ENCODE results near the gene PACSIN1. TPM values are rescaled to one million over a fixed set of nuclear protein-coding genes. Genes with fewer than 3 reads are reported as not detected.

Gene PACSIN1
- total RNA-seq, 1 donor from 2014 or later = not detected

DNA sequence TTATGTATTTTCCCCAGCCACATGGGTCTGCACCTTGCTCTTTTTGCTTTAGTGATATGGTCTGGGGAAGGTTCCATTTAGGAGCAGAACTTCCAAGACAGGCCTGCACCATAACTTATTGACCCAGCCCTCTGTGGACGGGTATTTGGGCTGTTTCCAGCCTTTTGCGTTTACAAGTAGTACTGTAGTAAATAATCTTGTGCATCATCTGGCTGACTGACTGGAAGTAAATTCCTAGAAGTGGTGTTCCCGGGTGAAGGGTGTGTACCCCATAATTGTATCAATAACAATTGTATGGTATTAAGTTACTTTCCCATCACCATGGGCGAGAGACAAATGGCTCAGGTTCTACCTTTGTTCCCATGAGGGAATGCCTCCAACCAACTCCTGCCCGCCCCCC lies 58.6 kb downstream of the PACSIN1 start:
- DNase-seq (ENCODE audit: low spot score) = no peak
- peaks cover 5% of the 10 kb centered on the region for H3K27me3 Mint-ChIP-seq (ENCODE audit: low read depth)
- no peaks in the 10 kb centered on the region for H3K9me3 Mint-ChIP-seq
- no peaks in the 10 kb centered on the region for H3K36me3 Mint-ChIP-seq (ENCODE audit: low read depth)
- no peak overlapping the region for H3K4me3 Mint-ChIP-seq (ENCODE audit: low read depth)
- intact Hi-C loops (cut with micrococcal nuclease) = no loop called here
- no peak overlapping the region for H3K27ac Mint-ChIP-seq
- peaks cover 3% of the 10 kb centered on the region for H3K4me1 Mint-ChIP-seq (ENCODE audit: low read depth)

DNA sequence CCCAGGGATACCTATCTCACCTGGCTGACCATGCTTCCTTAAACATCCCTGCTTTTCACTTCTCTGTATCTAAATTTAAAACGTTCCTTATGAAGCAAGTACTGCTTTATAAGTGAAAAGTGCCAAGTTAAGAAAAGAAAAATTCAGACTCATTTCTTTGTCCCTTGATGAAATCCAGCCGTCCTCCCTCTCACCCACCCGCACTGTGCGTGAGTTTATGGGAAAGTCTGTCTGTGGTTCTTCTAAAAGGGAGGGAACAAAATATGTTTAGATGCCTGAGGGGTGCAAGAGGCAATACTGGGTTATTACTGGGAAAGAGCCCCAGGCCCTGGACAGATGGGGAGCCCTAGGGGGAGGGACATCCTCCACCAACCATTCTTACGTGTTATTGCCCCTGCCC lies 59.1 kb downstream of the PACSIN1 start:
- no peak overlapping the region for H3K4me3 Mint-ChIP-seq (ENCODE audit: low read depth)
- intact Hi-C loops (cut with micrococcal nuclease) = loop anchor here (5.0 kb wide), 2 partner anchors 278 to 927 kb away; partner anchors contain the start of genes FANCE and SMIM29
- DNase-seq (ENCODE audit: low spot score) = no peak
- peaks cover 5% of the 10 kb centered on the region for H3K27me3 Mint-ChIP-seq (ENCODE audit: low read depth)
- no peaks in the 10 kb centered on the region for H3K36me3 Mint-ChIP-seq (ENCODE audit: low read depth)
- no peaks in the 10 kb centered on the region for H3K9me3 Mint-ChIP-seq
- peaks cover 3% of the 10 kb centered on the region for H3K4me1 Mint-ChIP-seq (ENCODE audit: low read depth)
- no peak overlapping the region for H3K27ac Mint-ChIP-seq

DNA sequence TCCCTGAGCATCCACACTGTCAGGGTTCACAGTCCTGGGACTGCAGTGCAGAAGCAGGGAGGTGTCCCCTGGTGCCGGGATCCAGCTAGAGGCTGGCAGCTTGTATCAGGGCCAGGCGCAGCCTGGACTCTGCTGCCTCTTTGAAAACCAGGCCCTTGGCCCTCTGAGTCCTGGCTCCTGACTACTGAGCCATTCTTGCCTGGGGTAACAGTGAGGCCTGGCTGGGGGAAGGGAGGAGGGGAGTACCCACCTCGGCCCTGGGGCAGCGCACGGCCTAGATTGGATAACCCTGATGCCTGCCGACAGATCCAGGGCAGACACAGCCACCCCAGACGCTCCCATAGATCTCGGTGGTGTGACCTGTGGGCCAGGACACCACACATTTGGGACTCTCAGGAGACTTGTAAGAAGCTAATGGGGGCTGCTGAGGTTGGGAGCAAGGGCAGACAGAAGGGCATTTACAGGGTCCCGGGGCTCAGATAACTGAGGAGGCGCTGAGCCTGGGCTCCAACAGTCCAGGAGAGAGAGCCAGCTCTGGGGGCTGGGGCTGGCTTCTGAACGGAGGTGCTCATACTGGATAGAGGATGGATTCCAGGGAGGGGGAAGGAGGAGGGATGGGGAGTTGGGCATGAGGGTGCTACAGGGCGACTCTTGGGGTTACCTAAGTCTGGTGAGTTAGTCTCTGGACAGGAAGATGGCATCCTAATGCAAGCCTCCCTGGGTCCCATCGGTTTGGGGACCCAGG lies 59.7 kb downstream of the PACSIN1 start:
- peaks cover 3% of the 10 kb centered on the region for H3K4me1 Mint-ChIP-seq (ENCODE audit: low read depth)
- DNase-seq (ENCODE audit: low spot score) = no peak
- peaks cover 5% of the 10 kb centered on the region for H3K27me3 Mint-ChIP-seq (ENCODE audit: low read depth)
- no peak overlapping the region for H3K4me3 Mint-ChIP-seq (ENCODE audit: low read depth)
- intact Hi-C loops (cut with micrococcal nuclease) = loop anchor here (2.0 to 5.0 kb wide), 4 partner anchors 65 to 927 kb away; partner anchors contain the start of genes BLTP3A, FANCE and SMIM29
- no peaks in the 10 kb centered on the region for H3K36me3 Mint-ChIP-seq (ENCODE audit: low read depth)
- H3K9me3 Mint-ChIP-seq = no peaks in the 10 kb centered on the region
- no peak overlapping the region for H3K27ac Mint-ChIP-seq

DNA sequence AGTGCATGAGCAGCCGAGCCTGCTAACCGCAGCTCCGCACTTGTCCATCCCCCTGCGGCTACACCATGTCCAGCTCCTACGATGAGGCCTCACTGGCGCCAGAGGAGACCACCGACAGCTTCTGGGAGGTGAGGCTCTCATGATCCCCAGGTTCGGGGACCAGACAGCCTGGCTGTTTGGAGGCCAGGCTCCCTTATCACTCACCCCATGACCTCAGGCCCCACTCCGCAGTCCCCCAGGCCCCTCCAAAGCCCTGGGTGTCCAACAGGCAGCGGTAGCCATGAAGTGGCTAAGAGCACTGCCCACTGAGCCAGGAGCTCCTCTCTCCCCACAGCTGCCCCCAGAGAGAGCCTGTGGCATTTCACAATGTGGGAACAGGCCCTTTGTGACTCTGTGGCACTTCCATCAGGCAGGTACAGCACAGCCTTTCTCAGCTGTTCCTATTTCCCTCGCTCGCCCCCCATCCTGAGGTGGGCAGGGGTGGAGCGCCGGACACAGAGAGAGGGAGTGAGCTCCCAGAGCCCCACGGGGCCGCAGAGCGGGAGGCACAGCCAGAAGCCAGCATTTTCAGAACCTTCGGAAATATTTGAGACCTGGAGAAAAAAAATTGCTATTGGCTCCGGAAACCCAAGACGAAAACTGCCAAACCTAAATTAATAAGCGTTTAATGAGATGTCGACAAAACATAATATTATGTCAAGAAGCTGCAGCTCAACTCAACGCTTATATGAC lies 60.5 kb downstream of the PACSIN1 start:
- peaks cover 3% of the 10 kb centered on the region for H3K4me1 Mint-ChIP-seq (ENCODE audit: low read depth)
- no peak overlapping the region for H3K27ac Mint-ChIP-seq
- no peak for DNase-seq (ENCODE audit: low spot score)
- intact Hi-C loops (cut with micrococcal nuclease) = loop anchor here (2.0 to 5.0 kb wide), 4 partner anchors 66 to 926 kb away; partner anchors contain the start of genes BLTP3A, FANCE and SMIM29
- no peaks in the 10 kb centered on the region for H3K36me3 Mint-ChIP-seq (ENCODE audit: low read depth)
- H3K9me3 Mint-ChIP-seq = no peaks in the 10 kb centered on the region
- peaks cover 5% of the 10 kb centered on the region for H3K27me3 Mint-ChIP-seq (ENCODE audit: low read depth)
- no peak overlapping the region for H3K4me3 Mint-ChIP-seq (ENCODE audit: low read depth)

DNA sequence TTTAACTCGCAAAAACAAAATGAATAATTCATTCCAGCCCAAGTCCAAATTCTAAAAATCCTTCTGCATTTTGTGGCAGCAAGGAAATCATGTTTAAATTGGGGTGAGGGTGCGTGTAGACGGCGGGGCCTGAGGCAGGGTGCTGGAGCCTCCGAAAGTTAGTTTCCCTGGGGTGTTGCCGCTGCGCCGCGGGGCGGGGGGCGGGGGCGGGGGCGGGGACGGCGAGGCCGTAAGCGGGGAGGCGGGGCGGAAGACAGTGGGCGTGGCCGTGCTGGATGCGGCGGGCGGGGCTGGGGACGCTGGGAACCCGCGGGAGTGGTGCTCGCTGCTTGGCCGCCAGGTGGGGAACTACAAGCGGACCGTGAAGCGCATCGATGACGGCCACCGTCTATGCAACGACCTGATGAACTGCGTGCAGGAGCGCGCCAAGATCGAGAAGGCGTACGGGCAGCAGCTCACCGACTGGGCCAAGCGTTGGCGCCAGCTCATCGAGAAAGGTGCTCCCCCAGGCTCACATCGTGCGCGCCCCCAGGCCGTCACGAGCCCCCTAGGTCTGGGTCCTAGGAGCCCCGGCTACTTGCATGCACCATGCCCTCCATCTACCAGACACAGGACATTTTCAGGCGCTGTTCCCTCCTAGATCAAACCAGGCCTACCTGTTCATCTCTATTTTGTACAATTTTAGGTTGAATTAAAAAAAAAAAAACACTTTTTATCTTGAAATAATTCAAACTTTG lies 61.3 kb downstream of the PACSIN1 start:
- Mint-ChIP-seq H3K4me1 (ENCODE audit: low read depth) (peaks cover 3% of the 10 kb centered on the region), H3K9me3 (no peaks in the 10 kb centered on the region), H3K27ac (no peak overlapping the region), H3K27me3 (ENCODE audit: low read depth) (peaks cover 5% of the 10 kb centered on the region), H3K36me3 (ENCODE audit: low read depth) (no peaks in the 10 kb centered on the region), H3K4me3 (ENCODE audit: low read depth) (peak overlapping the region; percentile 10)
- intact Hi-C loops (cut with micrococcal nuclease) = loop anchor here (1.0 to 5.0 kb wide), 5 partner anchors 66 to 925 kb away; partner anchors contain the start of genes BLTP3A, FANCE and SMIM29
- peak; percentile 93 for DNase-seq (ENCODE audit: low spot score)

DNA sequence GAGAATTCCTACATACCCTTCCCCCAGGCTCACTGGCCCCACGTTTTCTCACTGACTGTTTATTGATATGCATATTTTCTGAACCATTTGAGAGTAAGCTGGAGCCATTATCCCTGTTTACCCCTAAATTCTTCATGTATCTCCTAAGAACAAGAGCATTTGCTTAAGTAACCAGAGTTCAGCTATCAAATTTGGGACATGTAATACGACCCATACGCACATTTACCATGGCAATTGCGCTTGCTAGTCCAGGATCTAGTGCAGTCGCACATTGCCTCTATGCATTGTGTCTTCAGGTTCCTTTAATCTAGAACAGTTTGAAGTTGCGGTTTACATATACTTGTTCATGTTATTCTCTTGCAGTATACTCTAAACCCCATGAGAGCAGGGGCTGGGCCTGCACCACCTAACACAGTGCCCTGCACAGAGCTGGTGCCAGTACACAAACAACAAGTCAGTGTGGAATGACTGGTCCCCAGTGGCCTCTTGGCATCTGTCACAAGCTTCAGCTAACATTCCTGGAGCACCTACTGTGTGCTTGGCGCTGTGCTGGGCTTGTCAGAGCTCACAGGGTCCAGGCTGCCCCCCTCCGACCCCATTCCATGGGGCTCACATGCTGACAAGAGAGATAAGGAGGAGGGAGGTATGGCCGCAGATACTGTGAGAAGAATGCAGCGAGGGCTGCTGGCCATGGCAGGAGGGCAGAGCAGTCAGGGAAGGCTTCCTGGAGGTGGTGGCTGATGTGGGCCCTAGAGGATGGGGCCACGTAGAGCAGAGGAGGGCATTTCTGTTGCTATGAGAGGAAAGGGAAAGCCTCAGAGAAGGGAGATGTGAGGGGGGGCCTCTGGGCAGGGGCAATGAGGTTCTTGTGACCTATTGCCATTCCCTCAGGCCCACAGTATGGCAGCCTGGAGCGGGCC lies 62.1 kb downstream of the PACSIN1 start:
- intact Hi-C loops (cut with micrococcal nuclease) = loop anchor here (1.0 to 5.0 kb wide), 5 partner anchors 67 to 924 kb away; partner anchors contain the start of genes BLTP3A, FANCE and SMIM29
- DNase-seq (ENCODE audit: low spot score) = no peak
- peaks cover 3% of the 10 kb centered on the region for H3K4me1 Mint-ChIP-seq (ENCODE audit: low read depth)
- H3K27ac Mint-ChIP-seq = no peak overlapping the region
- H3K4me3 Mint-ChIP-seq (ENCODE audit: low read depth) = no peak overlapping the region
- H3K36me3 Mint-ChIP-seq (ENCODE audit: low read depth) = no peaks in the 10 kb centered on the region
- no peaks in the 10 kb centered on the region for H3K9me3 Mint-ChIP-seq
- H3K27me3 Mint-ChIP-seq (ENCODE audit: low read depth) = peaks cover 5% of the 10 kb centered on the region

DNA sequence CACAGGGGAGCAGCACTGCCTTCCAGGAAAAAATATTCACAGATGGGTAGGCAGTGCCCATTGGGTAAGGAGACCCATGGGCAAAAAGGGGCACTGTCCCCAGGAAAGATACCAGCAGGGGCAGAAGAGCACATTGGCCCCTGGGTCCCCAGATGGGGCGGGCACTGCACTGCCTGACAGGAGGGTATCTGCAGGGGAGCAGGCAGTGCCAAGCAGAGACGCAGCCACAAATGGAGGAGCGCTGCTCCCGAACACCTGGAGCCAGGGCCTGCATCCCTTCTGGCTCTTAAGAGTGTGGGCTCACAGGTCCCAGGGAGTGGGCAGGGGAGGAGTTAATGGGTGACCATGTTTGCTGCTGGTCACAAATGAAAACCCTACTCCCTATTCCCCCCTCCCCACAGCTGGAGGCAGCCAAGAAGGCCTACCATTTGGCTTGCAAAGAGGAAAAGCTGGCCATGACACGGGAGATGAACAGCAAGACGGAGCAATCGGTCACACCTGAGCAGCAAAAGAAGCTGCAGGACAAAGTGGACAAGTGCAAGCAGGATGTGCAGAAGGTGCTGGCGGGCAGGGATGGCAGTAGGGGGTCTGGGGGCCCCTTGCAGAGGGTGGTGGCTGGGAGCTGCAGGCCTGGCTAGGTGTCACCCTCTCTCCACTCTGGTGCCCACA lies 63.3 kb downstream of the PACSIN1 start:
- Mint-ChIP-seq H3K4me1 (ENCODE audit: low read depth) (peaks cover 3% of the 10 kb centered on the region), H3K27ac (no peak overlapping the region), H3K27me3 (ENCODE audit: low read depth) (peaks cover 5% of the 10 kb centered on the region), H3K9me3 (no peaks in the 10 kb centered on the region), H3K36me3 (ENCODE audit: low read depth) (no peaks in the 10 kb centered on the region), H3K4me3 (ENCODE audit: low read depth) (no peak overlapping the region)
- DNase-seq (ENCODE audit: low spot score) = no peak
- intact Hi-C loops (cut with micrococcal nuclease) = loop anchor here (5.0 kb wide), 2 partner anchors 282 to 923 kb away; partner anchors contain the start of genes FANCE and SMIM29

DNA sequence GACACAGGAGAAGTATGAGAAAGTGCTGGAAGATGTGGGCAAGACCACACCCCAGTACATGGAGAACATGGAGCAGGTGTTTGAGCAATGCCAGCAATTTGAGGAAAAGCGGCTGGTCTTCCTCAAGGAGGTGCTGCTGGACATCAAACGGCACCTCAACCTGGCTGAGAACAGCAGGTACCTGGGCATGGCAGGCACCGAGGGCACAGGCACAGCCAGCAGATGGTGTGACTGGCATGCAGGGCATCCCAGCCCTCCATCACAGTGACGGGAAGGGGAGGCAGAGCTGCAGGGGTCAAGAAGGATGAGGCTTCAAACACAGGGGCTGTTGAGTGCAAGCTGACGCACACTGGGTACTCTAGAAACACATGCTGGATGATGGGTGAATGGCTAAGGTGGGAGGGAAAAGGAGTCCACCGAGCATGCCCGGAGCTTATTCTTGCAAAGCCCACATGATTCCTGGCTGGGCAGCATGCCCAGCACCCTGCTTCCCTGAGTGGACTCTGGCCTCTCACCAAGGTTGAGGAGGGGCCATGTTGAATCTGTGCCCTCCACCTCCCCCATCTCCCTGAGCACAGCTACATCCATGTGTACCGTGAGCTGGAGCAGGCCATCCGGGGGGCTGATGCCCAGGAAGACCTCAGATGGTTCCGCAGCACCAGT lies 63.9 kb downstream of the PACSIN1 start:
- Mint-ChIP-seq H3K27ac (no peak overlapping the region), H3K27me3 (ENCODE audit: low read depth) (peaks cover 5% of the 10 kb centered on the region), H3K9me3 (no peaks in the 10 kb centered on the region), H3K36me3 (ENCODE audit: low read depth) (no peaks in the 10 kb centered on the region), H3K4me1 (ENCODE audit: low read depth) (peaks cover 3% of the 10 kb centered on the region), H3K4me3 (ENCODE audit: low read depth) (no peak overlapping the region)
- no peak for DNase-seq (ENCODE audit: low spot score)
- intact Hi-C loops (cut with micrococcal nuclease) = loop anchor here (5.0 kb wide), 2 partner anchors 282 to 923 kb away; partner anchors contain the start of genes FANCE and SMIM29

DNA sequence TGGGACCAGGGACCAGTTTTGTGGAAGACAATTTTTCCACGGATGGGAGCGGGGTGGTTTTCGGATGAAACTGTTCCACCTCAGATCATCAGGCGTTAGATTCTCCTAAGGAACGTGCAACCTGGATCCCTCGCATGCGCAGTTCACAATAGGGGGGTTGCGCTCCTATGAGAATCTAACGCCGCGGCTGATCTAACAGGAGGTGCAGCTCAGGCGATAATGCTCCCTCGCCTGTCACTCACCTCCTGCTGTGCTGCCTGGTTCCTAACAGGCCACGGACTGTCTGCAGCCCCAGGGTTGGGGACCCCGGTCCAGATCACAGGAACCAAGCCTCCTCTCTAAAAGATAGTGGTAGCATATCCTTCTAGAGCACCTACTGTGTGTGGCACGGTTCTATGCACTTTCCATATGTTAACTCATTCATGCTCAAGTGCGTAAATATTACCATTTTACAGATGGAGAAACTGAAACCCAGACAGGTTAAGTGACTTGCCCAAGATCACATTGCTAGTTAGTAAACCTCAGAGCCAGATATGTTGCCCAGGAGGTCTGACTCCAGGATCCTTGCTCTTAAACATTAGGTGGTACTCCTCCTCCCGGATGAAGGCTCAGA lies 65.0 kb downstream of the PACSIN1 start:
- peaks cover 3% of the 10 kb centered on the region for H3K4me1 Mint-ChIP-seq (ENCODE audit: low read depth)
- no peak overlapping the region for H3K4me3 Mint-ChIP-seq (ENCODE audit: low read depth)
- H3K27ac Mint-ChIP-seq = no peak overlapping the region
- no peaks in the 10 kb centered on the region for H3K36me3 Mint-ChIP-seq (ENCODE audit: low read depth)
- DNase-seq (ENCODE audit: low spot score) = no peak
- H3K9me3 Mint-ChIP-seq = no peaks in the 10 kb centered on the region
- peaks cover 5% of the 10 kb centered on the region for H3K27me3 Mint-ChIP-seq (ENCODE audit: low read depth)
- intact Hi-C loops (cut with micrococcal nuclease) = no loop called here

DNA sequence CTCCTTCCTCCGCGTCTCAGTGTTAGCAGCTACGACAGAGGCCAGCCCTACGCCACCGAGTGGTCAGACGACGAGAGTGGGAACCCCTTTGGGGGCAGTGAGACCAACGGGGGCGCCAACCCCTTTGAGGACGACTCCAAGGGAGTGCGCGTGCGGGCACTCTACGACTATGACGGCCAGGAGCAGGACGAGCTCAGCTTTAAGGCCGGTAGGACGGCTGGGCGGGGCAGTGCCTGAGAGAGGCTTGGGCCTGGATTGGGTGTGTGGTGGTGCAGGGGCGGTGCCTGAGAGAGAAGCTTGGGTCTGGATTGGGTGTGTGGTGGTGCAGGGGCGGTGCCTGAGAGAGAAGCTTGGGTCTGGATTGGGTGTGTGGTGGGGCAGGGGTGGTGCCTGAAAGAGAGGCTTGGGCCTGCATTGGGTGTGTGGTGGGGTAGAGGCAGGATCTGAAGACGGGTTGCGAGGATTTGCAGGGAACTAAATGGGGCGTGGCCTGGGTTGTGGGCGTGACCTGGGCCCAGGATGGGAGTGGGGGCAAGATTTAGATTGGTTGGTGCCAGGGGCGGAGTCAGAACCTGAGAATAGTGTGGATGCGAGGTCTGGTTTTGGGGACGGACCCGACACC lies 65.8 kb downstream of the PACSIN1 start:
- Mint-ChIP-seq H3K4me3 (ENCODE audit: low read depth) (no peak overlapping the region), H3K36me3 (ENCODE audit: low read depth) (no peaks in the 10 kb centered on the region), H3K4me1 (ENCODE audit: low read depth) (peaks cover 3% of the 10 kb centered on the region), H3K27ac (no peak overlapping the region), H3K9me3 (no peaks in the 10 kb centered on the region), H3K27me3 (ENCODE audit: low read depth) (peaks cover 5% of the 10 kb centered on the region)
- intact Hi-C loops (cut with micrococcal nuclease) = no loop called here
- DNase-seq (ENCODE audit: low spot score) = no peak
